ENCODE results near the gene ARFIP1. TPM values are rescaled to one million over a fixed set of nuclear protein-coding genes. Genes with fewer than 3 reads are reported as not detected.

ARFIP1 gene
- total and polyA plus RNA-seq, 2 of the 8 experiments (the other 6 are each of a cell fraction or from before 2014, with no cell fraction given): 13.5 to 38.0 TPM

DNA sequence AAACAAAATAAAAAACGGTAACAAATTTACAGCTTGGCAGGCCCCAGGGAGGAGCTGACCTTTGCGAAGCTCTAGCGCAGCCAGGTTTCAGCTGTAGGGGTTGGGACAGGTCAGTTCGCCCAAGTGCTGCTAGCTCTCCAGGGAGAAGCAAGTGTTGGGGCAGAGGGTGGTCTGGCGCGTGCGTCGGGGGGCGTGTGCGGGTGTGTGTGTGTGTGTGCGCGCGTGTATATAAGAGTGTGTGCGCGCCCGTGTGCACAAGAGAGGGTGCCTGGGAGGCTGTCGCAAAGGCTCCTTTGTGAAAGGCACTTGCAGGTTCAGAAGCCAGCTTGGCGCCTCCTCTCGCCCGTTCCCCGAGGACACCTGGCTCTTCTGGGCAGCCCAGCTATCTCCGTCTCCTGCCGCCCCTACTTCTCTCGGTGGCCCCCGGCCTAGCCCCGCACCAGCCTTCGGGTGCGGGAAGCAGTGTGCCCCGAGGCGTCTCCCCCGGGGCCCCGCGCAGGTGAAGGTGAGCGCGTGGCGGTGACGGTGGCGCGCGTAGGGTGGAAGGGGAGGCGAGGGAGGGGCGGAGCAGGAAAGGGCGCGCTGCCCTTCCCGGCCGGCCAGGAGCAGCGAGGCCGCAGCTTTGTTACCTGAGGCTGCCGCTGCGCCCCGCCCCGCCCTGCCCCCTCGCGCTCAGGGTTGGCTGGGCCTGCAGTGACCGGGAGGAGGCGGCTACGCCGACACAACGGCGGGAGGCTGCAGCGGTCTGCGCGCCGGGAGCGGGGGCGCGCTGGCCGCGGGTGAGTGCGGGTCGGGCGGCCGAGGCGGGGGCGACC is 156.1 kb downstream of the ARFIP1 start, which contains the start of gene FHDC1 (continued):
- TF ChIP-seq FOSL1 (IDR thresholded peaks at IDR 0.05; ENCODE audit: insufficient read depth, low read depth, low read length) (no peak), EGR1 (IDR thresholded peaks at IDR 0.05; ENCODE audit: borderline replicate concordance, low read depth, low read length) (0 out of 2 replicates have a peak, but pooled peaks have one; percentile 10)
- TF ChIP-seq, protein P1, sequence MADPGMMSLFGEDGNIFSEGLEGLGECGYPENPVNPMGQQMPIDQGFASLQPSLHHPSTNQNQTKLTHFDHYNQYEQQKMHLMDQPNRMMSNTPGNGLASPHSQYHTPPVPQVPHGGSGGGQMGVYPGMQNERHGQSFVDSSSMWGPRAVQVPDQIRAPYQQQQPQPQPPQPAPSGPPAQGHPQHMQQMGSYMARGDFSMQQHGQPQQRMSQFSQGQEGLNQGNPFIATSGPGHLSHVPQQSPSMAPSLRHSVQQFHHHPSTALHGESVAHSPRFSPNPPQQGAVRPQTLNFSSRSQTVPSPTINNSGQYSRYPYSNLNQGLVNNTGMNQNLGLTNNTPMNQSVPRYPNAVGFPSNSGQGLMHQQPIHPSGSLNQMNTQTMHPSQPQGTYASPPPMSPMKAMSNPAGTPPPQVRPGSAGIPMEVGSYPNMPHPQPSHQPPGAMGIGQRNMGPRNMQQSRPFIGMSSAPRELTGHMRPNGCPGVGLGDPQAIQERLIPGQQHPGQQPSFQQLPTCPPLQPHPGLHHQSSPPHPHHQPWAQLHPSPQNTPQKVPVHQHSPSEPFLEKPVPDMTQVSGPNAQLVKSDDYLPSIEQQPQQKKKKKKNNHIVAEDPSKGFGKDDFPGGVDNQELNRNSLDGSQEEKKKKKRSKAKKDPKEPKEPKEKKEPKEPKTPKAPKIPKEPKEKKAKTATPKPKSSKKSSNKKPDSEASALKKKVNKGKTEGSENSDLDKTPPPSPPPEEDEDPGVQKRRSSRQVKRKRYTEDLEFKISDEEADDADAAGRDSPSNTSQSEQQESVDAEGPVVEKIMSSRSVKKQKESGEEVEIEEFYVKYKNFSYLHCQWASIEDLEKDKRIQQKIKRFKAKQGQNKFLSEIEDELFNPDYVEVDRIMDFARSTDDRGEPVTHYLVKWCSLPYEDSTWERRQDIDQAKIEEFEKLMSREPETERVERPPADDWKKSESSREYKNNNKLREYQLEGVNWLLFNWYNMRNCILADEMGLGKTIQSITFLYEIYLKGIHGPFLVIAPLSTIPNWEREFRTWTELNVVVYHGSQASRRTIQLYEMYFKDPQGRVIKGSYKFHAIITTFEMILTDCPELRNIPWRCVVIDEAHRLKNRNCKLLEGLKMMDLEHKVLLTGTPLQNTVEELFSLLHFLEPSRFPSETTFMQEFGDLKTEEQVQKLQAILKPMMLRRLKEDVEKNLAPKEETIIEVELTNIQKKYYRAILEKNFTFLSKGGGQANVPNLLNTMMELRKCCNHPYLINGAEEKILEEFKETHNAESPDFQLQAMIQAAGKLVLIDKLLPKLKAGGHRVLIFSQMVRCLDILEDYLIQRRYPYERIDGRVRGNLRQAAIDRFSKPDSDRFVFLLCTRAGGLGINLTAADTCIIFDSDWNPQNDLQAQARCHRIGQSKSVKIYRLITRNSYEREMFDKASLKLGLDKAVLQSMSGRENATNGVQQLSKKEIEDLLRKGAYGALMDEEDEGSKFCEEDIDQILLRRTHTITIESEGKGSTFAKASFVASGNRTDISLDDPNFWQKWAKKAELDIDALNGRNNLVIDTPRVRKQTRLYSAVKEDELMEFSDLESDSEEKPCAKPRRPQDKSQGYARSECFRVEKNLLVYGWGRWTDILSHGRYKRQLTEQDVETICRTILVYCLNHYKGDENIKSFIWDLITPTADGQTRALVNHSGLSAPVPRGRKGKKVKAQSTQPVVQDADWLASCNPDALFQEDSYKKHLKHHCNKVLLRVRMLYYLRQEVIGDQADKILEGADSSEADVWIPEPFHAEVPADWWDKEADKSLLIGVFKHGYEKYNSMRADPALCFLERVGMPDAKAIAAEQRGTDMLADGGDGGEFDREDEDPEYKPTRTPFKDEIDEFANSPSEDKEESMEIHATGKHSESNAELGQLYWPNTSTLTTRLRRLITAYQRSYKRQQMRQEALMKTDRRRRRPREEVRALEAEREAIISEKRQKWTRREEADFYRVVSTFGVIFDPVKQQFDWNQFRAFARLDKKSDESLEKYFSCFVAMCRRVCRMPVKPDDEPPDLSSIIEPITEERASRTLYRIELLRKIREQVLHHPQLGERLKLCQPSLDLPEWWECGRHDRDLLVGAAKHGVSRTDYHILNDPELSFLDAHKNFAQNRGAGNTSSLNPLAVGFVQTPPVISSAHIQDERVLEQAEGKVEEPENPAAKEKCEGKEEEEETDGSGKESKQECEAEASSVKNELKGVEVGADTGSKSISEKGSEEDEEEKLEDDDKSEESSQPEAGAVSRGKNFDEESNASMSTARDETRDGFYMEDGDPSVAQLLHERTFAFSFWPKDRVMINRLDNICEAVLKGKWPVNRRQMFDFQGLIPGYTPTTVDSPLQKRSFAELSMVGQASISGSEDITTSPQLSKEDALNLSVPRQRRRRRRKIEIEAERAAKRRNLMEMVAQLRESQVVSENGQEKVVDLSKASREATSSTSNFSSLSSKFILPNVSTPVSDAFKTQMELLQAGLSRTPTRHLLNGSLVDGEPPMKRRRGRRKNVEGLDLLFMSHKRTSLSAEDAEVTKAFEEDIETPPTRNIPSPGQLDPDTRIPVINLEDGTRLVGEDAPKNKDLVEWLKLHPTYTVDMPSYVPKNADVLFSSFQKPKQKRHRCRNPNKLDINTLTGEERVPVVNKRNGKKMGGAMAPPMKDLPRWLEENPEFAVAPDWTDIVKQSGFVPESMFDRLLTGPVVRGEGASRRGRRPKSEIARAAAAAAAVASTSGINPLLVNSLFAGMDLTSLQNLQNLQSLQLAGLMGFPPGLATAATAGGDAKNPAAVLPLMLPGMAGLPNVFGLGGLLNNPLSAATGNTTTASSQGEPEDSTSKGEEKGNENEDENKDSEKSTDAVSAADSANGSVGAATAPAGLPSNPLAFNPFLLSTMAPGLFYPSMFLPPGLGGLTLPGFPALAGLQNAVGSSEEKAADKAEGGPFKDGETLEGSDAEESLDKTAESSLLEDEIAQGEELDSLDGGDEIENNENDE (IDR thresholded peaks at IDR 0.05; ENCODE audit: insufficient replicate concordance, low read length): no peak
- TF ChIP-seq, protein P2, sequence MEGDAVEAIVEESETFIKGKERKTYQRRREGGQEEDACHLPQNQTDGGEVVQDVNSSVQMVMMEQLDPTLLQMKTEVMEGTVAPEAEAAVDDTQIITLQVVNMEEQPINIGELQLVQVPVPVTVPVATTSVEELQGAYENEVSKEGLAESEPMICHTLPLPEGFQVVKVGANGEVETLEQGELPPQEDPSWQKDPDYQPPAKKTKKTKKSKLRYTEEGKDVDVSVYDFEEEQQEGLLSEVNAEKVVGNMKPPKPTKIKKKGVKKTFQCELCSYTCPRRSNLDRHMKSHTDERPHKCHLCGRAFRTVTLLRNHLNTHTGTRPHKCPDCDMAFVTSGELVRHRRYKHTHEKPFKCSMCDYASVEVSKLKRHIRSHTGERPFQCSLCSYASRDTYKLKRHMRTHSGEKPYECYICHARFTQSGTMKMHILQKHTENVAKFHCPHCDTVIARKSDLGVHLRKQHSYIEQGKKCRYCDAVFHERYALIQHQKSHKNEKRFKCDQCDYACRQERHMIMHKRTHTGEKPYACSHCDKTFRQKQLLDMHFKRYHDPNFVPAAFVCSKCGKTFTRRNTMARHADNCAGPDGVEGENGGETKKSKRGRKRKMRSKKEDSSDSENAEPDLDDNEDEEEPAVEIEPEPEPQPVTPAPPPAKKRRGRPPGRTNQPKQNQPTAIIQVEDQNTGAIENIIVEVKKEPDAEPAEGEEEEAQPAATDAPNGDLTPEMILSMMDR (IDR thresholded peaks at IDR 0.05; ENCODE audit: control extremely low read depth in 1 of 3, insufficient read depth in 1 of 3, low read depth in 1 of 3, low read length in 3 of 3): peak in 1 of 3 experiments; percentile 0; a peak in 1 of 4 replicates
- TF ChIP-seq, protein P3, sequence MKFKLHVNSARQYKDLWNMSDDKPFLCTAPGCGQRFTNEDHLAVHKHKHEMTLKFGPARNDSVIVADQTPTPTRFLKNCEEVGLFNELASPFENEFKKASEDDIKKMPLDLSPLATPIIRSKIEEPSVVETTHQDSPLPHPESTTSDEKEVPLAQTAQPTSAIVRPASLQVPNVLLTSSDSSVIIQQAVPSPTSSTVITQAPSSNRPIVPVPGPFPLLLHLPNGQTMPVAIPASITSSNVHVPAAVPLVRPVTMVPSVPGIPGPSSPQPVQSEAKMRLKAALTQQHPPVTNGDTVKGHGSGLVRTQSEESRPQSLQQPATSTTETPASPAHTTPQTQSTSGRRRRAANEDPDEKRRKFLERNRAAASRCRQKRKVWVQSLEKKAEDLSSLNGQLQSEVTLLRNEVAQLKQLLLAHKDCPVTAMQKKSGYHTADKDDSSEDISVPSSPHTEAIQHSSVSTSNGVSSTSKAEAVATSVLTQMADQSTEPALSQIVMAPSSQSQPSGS (IDR thresholded peaks at IDR 0.05; ENCODE audit: low read length): no peak
